ENCODE data around the gene PC.

Gene PC

GRCh38 chr11:66901964-66902390 lies 56.2 kb downstream of the PC start:
- DNase-seq (ENCODE audit: low spot score): no peak
- TF ChIP-seq, protein P1, sequence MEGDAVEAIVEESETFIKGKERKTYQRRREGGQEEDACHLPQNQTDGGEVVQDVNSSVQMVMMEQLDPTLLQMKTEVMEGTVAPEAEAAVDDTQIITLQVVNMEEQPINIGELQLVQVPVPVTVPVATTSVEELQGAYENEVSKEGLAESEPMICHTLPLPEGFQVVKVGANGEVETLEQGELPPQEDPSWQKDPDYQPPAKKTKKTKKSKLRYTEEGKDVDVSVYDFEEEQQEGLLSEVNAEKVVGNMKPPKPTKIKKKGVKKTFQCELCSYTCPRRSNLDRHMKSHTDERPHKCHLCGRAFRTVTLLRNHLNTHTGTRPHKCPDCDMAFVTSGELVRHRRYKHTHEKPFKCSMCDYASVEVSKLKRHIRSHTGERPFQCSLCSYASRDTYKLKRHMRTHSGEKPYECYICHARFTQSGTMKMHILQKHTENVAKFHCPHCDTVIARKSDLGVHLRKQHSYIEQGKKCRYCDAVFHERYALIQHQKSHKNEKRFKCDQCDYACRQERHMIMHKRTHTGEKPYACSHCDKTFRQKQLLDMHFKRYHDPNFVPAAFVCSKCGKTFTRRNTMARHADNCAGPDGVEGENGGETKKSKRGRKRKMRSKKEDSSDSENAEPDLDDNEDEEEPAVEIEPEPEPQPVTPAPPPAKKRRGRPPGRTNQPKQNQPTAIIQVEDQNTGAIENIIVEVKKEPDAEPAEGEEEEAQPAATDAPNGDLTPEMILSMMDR (IDR thresholded peaks at IDR 0.05; ENCODE audit: poor library complexity, severe bottlenecking): no peak
- no peaks in the 10 kb centered on the region for H3K27me3 ChIP-seq (ENCODE audit: insufficient read depth, poor library complexity, severe bottlenecking)
- peaks cover 35% of the 10 kb centered on the region for H3K4me1 ChIP-seq (ENCODE audit: insufficient read depth, poor library complexity, severe bottlenecking)
- H3K4me3 ChIP-seq (ENCODE audit: severe bottlenecking): no peak overlapping the region
- H3K27ac ChIP-seq (ENCODE audit: poor library complexity, severe bottlenecking): no peak overlapping the region
- H3K36me3 ChIP-seq (ENCODE audit: low read depth): no peaks in the 10 kb centered on the region
- no peaks in the 10 kb centered on the region for H3K9me3 ChIP-seq (ENCODE audit: severe bottlenecking)
- no peak for ATAC-seq (ENCODE audit: low read depth)

GRCh38 chr11:66894141-66894540 lies 64.0 kb downstream of the PC start:
- TF ChIP-seq, protein P1 (IDR thresholded peaks at IDR 0.05; ENCODE audit: poor library complexity, severe bottlenecking): no peak
- DNase-seq (ENCODE audit: low spot score) (no peak), ATAC-seq (ENCODE audit: low read depth) (no peak)
- Histone ChIP-seq H3K27ac (ENCODE audit: poor library complexity, severe bottlenecking) (no peak overlapping the region), H3K27me3 (ENCODE audit: insufficient read depth, poor library complexity, severe bottlenecking) (no peaks in the 10 kb centered on the region), H3K4me3 (ENCODE audit: severe bottlenecking) (no peak overlapping the region), H3K36me3 (ENCODE audit: low read depth) (no peaks in the 10 kb centered on the region), H3K4me1 (ENCODE audit: insufficient read depth, poor library complexity, severe bottlenecking) (peaks cover 27% of the 10 kb centered on the region), H3K9me3 (ENCODE audit: severe bottlenecking) (no peaks in the 10 kb centered on the region)

GRCh38 chr11:66892911-66893310 lies 65.3 kb downstream of the PC start:
- no peak overlapping the region for H3K4me3 ChIP-seq (ENCODE audit: severe bottlenecking)
- H3K36me3 ChIP-seq (ENCODE audit: low read depth): 0 out of 2 replicates have a peak, but pooled peaks cover 6% of the 10 kb centered on the region
- H3K4me1 ChIP-seq (ENCODE audit: insufficient read depth, poor library complexity, severe bottlenecking): peaks cover 21% of the 10 kb centered on the region
- TF ChIP-seq, protein P1 (IDR thresholded peaks at IDR 0.05; ENCODE audit: poor library complexity, severe bottlenecking): no peak
- peak overlapping the region; percentile 61 for H3K27ac ChIP-seq (ENCODE audit: poor library complexity, severe bottlenecking)
- H3K9me3 ChIP-seq (ENCODE audit: severe bottlenecking): no peaks in the 10 kb centered on the region
- ATAC-seq (ENCODE audit: low read depth): no peak
- no peak for DNase-seq (ENCODE audit: low spot score)
- H3K27me3 ChIP-seq (ENCODE audit: insufficient read depth, poor library complexity, severe bottlenecking): no peaks in the 10 kb centered on the region

DNA sequence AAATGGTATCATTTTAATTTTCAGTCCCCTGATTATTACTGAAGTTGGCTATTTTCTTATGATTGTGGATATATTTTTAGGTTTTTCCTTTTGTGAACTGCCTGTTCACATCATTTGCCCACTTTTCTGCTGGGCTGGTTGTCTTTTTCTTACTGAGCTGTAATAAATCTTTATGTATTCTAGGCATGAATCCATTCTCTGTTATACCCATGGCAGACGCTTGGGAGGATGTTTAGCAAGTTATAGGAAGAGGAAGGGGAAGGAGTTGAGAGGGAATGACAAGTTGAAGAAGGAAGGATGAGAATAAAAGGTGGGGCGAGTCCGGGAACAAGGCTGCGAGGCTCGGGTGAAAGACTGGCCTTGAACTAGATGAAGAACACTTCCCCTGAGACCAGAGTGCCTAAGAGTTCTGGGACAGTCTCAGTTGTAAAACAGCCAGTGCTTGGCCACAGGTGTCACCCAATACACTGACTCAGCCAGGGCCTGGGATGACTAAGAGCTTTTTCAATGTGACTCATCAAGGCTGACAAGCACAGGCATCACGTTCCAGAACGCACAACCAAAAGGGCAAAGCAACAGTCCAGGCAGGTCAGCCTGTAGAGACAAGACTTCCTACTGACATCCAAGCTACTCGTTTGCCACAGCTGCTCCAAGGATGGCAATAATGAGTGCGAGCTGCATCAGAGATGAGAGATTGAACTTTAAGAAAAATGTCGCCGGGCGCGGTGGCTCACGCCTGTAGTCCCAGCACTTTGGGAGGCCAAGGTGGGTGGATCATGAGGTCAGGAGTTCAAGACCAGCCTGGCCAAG lies 66.1 kb downstream of the PC start:
- Histone ChIP-seq H3K27ac (ENCODE audit: poor library complexity, severe bottlenecking) (peak overlapping the region; percentile 61), H3K36me3 (ENCODE audit: low read depth) (0 out of 2 replicates have a peak, but pooled peaks cover 6% of the 10 kb centered on the region), H3K9me3 (ENCODE audit: severe bottlenecking) (no peaks in the 10 kb centered on the region), H3K27me3 (ENCODE audit: insufficient read depth, poor library complexity, severe bottlenecking) (no peaks in the 10 kb centered on the region), H3K4me3 (ENCODE audit: severe bottlenecking) (no peak overlapping the region), H3K4me1 (ENCODE audit: insufficient read depth, poor library complexity, severe bottlenecking) (peaks cover 21% of the 10 kb centered on the region)
- DNase-seq (ENCODE audit: low spot score) (peak; percentile 88), ATAC-seq (ENCODE audit: low read depth) (peak; percentile 97)
- TF ChIP-seq, protein P1 (IDR thresholded peaks at IDR 0.05; ENCODE audit: poor library complexity, severe bottlenecking): no peak

GRCh38 chr11:66889960-66890359 lies 68.2 kb downstream of the PC start:
- Histone ChIP-seq H3K36me3 (ENCODE audit: low read depth) (0 out of 2 replicates have a peak, but pooled peaks cover 6% of the 10 kb centered on the region), H3K27ac (ENCODE audit: poor library complexity, severe bottlenecking) (no peak overlapping the region), H3K4me3 (ENCODE audit: severe bottlenecking) (no peak overlapping the region), H3K9me3 (ENCODE audit: severe bottlenecking) (no peaks in the 10 kb centered on the region), H3K4me1 (ENCODE audit: insufficient read depth, poor library complexity, severe bottlenecking) (peaks cover 21% of the 10 kb centered on the region), H3K27me3 (ENCODE audit: insufficient read depth, poor library complexity, severe bottlenecking) (no peaks in the 10 kb centered on the region)
- ATAC-seq (ENCODE audit: low read depth) (no peak), DNase-seq (ENCODE audit: low spot score) (no peak)
- TF ChIP-seq, protein P1 (IDR thresholded peaks at IDR 0.05; ENCODE audit: poor library complexity, severe bottlenecking): no peak
